ENCODE results near the gene BAHCC1. TPM values are rescaled to one million over a fixed set of nuclear protein-coding genes. Genes with fewer than 3 reads are reported as not detected.

Gene BAHCC1
- total RNA-seq, 2 donors from 2014 or later, result 12.5 to 26.3 TPM

GRCh38 chr17:81434681-81435417 is 39.6 kb downstream of the BAHCC1 start:
- no peaks in the 10 kb centered on the region for H3K9me3 ChIP-seq
- H3K27me3 ChIP-seq, result no peaks in the 10 kb centered on the region
- peak overlapping the region; percentile 32 for H3K27ac ChIP-seq
- DNase-seq, result no peak
- no peak overlapping the region for H3K4me3 ChIP-seq
- H3K9ac ChIP-seq (ENCODE audit: low read depth in 2 of 2, low read length in 2 of 2), result no peak overlapping the region
- TF ChIP-seq, protein P1, sequence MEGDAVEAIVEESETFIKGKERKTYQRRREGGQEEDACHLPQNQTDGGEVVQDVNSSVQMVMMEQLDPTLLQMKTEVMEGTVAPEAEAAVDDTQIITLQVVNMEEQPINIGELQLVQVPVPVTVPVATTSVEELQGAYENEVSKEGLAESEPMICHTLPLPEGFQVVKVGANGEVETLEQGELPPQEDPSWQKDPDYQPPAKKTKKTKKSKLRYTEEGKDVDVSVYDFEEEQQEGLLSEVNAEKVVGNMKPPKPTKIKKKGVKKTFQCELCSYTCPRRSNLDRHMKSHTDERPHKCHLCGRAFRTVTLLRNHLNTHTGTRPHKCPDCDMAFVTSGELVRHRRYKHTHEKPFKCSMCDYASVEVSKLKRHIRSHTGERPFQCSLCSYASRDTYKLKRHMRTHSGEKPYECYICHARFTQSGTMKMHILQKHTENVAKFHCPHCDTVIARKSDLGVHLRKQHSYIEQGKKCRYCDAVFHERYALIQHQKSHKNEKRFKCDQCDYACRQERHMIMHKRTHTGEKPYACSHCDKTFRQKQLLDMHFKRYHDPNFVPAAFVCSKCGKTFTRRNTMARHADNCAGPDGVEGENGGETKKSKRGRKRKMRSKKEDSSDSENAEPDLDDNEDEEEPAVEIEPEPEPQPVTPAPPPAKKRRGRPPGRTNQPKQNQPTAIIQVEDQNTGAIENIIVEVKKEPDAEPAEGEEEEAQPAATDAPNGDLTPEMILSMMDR (IDR thresholded peaks at IDR 0.05), result no peak
- H3K4me1 ChIP-seq, result peaks cover 8% of the 10 kb centered on the region
- no peaks in the 10 kb centered on the region for H3K36me3 ChIP-seq
- intact Hi-C loops (cut with DNase I), result no loop called here

DNA sequence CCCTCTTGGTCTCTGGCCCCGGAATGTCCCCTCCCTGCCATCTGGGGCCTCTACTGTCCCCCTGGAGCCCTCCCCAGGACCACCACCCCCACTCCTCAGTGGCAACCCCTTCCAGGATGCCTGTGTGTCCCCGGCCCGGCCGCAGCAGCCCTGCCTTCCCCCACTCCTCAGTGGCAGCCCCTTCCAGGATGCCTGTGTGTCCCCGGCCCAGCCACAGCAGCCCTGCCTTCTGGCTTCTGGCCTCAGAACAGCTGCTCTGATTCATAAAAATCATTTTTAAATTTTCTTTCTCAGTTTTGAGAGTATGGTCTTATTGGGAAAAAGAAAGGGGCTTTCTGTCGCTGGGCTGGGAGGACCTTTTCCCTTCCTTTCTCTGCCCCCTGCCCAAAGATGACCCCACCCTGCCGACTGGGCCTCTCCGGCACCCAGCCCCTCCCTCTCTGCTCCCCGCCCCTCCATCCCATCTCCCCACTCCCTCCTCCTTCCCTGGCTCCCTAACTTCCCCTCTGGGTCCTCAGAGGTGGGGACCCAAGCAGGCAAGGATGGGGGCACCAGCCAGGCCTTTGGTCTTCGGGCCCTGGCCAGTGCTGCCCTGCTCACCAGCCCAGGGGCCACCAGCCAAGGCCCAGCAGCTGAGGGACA is 40.5 kb downstream of the BAHCC1 start:
- no peak for DNase-seq
- H3K36me3 ChIP-seq, result no peaks in the 10 kb centered on the region
- no peak overlapping the region for H3K9ac ChIP-seq (ENCODE audit: low read depth in 2 of 2, low read length in 2 of 2)
- H3K27ac ChIP-seq, result peak overlapping the region; percentile 32
- H3K4me3 ChIP-seq, result no peak overlapping the region
- H3K27me3 ChIP-seq, result no peaks in the 10 kb centered on the region
- peaks cover 3% of the 10 kb centered on the region for H3K4me1 ChIP-seq
- TF ChIP-seq, protein P1 (IDR thresholded peaks at IDR 0.05), result no peak
- H3K9me3 ChIP-seq, result no peaks in the 10 kb centered on the region
- intact Hi-C loops (cut with DNase I), result no loop called here

GRCh38 chr17:81436294-81436849 is 41.1 kb downstream of the BAHCC1 start:
- Histone ChIP-seq H3K36me3 (no peaks in the 10 kb centered on the region), H3K9me3 (no peaks in the 10 kb centered on the region), H3K4me1 (peaks cover 3% of the 10 kb centered on the region), H3K27ac (peak overlapping the region; percentile 32), H3K4me3 (no peak overlapping the region), H3K27me3 (no peaks in the 10 kb centered on the region), H3K9ac (ENCODE audit: low read depth in 2 of 2, low read length in 2 of 2) (no peak overlapping the region)
- intact Hi-C loops (cut with DNase I), result no loop called here
- TF ChIP-seq, protein P1 (IDR thresholded peaks at IDR 0.05), result no peak
- peak; percentile 59 for DNase-seq

DNA sequence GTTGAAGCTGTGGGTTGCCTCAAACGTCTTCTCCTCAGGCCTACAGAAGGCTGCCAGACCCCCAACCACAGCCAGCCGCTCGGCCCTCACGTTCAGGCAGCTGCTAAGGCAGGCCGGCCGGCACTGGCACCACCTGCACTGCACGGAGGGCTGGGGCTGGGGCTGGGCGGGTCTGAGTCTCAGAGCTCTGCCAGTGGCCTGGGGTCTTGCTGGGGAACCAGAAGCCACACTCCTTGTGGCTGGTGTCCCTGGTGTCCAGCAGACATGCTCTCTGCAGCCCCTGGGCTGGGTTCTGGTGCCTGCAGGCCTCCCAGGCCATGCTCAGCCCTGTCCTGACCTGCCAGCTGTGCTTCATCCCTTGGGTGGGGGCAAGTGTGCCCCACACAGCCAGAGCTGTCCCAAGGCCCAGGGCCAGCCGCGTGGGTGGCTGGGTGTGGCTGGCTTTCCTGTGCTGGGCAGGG is 42.0 kb downstream of the BAHCC1 start:
- Histone ChIP-seq H3K27me3 (no peaks in the 10 kb centered on the region), H3K4me3 (no peak overlapping the region), H3K9me3 (no peaks in the 10 kb centered on the region), H3K4me1 (peaks cover 7% of the 10 kb centered on the region), H3K9ac (ENCODE audit: low read depth in 2 of 2, low read length in 2 of 2) (no peak overlapping the region), H3K27ac (peak overlapping the region; percentile 16), H3K36me3 (no peaks in the 10 kb centered on the region)
- DNase-seq, result no peak
- intact Hi-C loops (cut with DNase I), result no loop called here
- TF ChIP-seq, protein P1 (IDR thresholded peaks at IDR 0.05), result no peak

DNA sequence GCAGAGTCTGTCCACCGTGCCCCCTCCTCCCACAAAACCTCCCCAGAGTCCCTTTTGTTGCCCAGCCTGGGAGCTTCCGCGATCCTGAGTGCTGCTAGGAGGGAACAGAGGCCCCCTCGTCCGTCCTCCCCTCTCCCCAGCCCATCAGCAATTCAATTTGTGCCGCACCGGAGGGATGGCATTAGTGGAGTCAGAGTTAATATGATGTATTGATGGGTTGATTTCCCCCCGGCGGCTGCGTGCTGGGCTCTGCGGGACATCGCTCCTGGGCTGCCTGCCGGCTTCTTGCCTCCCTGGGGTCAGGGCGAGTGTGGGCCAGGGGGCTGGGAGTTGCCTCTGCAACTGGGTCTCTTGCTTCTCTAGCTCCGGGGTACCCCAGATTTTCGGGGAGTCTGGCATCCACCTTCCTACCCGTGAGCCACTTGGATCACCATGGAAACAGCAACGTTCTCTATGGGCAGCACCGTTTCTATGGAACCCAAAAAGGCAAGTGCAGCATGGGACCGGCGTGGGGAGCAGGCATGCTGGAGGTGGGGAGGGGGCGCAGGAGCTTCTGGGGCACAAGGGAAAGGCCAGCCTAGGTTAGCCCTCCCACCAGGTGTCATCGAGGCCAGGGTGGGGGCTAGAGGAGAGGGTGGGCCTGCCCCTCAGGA is 42.9 kb downstream of the BAHCC1 start:
- Histone ChIP-seq H3K27me3 (no peaks in the 10 kb centered on the region), H3K4me3 (no peak overlapping the region), H3K4me1 (peaks cover 7% of the 10 kb centered on the region), H3K9ac (ENCODE audit: low read depth in 2 of 2, low read length in 2 of 2) (no peak overlapping the region), H3K9me3 (no peaks in the 10 kb centered on the region), H3K36me3 (no peaks in the 10 kb centered on the region), H3K27ac (no peak overlapping the region)
- no peak for DNase-seq
- TF ChIP-seq, protein P1 (IDR thresholded peaks at IDR 0.05), result no peak
- intact Hi-C loops (cut with DNase I), result no loop called here

Measured in colonic mucosa (tissue), 4 donors.